GM19468 (cell line): ENCODE results near the gene RTN4RL1.

Source experiments
- ATAC-seq: cut with Tn5 transposase; IDR thresholded peaks from one replicate; pipeline ENCODE4 v1.9.1; 2021; ENCODE audit warnings: mild to moderate bottlenecking, moderate library complexity, moderate number of reproducible peaks; ENCODE audit not compliant: unreplicated experiment; ENCODE audit errors: extremely low read depth

RTN4RL1 gene

GRCh38 chr17:2048805-2049204 lies 23.7 kb upstream of the RTN4RL1 start:
- no peak for ATAC-seq

- ATAC-seq: no peak
Measured at GRCh38 chr17:2047590-2047989, 22.5 kb upstream of the RTN4RL1 start.

DNA sequence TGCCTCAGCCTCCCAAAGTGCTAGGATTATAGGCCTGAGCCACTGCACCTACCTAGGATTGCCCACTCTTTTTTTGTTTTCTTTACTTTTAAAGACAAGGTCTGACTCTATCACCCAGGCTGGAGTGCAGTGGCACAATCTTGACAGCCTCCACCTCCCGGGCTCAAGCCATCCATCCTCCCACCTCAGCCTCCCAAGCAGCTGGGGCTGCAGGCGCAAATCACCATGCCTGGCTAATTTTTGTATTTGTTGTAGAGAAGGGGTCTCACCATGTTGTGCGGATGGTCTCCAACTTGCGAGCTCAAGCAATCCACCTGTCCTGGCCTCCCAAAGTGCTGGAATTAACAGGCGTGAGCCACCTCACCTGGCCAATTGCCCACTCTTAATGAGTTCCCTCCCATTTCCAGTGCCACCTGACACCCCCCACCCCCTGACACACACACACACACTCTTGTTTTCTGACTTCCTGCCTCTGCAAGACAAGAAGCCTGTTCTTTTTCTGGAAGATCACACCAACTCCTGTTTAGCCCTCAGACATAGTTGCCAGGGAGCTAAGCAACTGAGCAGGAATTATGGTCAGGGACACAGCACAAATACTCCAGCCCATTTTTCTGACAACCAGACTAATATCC lies 19.2 kb upstream of the RTN4RL1 start:
- no peak for ATAC-seq

DNA sequence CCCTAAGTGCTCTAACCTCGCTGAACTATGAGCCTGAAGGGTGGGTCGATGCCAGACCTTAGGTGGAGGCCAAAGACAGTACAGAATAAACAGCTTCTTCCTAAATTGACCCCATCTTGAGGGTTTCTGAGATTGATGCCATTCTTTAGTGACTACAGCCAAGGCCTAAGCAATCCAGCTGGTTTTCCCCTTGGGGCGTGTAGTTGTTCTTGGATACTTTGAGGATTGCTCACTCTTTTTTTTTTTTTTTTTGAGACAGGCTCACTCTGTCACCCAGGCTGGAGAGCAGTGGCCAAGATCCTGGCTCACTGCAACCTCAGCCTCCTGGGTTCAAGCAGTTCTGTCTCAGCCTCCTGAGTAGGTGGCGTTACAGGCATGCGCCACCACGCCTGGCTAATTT lies 18.7 kb upstream of the RTN4RL1 start:
- no peak for ATAC-seq

DNA sequence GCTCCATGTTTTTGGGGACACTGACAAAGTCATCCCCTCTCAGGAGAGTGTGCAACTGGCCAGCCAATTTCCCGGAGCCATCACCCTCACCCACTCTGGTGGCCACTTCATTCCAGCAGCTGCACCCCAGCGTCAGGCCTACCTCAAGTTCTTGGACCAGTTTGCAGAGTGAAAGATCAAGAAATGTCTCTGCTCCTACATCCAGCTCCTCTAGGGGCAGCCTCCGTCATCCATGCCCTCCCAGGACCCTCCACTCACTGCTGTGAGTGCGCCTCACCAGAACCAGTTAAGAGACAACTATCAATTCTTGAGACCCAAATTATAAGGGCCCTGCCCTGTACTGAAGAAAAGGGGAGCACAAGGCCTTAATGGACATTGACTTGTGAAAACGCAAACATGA lies 17.8 kb upstream of the RTN4RL1 start:
- no peak for ATAC-seq

DNA sequence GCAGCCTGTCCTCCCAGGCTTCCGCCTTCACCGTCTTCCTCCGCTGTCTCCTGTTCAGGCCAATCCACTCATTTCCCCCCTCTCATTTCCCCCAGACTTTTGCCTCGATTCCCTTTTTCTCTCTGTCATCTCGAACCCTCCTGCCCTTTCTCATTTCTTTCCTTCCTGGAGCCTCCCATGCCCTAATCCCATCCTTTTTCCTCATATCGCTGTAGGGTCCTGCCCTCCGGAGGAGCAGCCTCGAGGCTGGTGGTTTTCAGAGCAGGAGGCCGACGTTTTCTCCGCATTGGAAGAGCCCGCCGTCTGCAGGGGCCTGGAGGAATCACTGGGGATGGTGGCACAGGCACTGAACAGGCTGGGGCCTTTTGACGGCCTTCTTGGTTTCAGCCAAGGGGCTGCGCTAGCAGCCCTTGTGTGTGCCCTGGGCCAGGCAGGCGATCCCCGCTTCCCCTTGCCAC lies 17.3 kb upstream of the RTN4RL1 start:
- no peak for ATAC-seq

DNA sequence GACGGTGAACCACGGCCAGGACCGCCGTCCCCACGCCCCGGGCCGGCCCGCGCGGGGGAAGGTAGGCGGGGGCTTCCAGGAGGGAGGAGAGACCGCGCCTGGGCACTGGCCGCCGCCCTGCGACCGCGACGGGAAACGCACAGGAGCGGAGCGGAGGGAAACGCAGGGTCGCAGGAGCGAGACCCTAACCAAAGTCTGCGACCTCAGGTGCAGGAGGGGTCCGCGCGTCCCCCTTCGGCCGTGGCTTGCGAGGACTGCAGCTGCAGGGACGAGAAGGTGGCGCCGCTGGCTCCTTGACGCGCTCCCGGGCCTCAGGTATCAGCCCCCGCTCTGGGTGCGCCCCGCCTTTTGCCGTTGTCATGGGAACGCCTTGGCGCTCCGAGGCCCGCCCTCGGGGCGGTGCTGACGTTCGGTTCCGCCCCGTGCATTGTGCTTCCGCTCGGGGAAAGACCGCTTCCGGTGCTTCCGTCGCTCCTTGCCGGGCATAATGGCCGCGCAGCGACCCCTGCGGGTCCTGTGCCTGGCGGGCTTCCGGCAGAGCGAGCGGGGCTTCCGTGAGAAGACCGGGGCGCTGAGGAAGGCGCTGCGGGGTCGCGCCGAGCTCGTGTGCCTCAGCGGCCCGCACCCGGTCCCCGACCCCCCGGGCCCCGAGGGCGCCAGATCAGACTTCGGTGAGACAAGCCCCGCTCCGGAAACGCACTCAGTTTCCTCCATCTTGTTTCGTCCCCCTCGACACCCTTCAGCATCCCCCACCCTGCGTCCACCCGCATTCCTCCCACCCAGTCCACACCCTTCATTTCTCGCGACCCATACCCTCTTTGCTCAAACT lies 16.6 kb upstream of the RTN4RL1 start, which contains the start of gene OVCA2:
TSS of gene OVCA2 (plus strand) at position 462 of the 829 bp plus-strand sequence. CDS start at position 488, 26 bp downstream.
- ATAC-seq: peak; percentile 80

- ATAC-seq: no peak
Measured at GRCh38 chr17:2040942-2041560, 15.9 kb upstream of the RTN4RL1 start.

DNA sequence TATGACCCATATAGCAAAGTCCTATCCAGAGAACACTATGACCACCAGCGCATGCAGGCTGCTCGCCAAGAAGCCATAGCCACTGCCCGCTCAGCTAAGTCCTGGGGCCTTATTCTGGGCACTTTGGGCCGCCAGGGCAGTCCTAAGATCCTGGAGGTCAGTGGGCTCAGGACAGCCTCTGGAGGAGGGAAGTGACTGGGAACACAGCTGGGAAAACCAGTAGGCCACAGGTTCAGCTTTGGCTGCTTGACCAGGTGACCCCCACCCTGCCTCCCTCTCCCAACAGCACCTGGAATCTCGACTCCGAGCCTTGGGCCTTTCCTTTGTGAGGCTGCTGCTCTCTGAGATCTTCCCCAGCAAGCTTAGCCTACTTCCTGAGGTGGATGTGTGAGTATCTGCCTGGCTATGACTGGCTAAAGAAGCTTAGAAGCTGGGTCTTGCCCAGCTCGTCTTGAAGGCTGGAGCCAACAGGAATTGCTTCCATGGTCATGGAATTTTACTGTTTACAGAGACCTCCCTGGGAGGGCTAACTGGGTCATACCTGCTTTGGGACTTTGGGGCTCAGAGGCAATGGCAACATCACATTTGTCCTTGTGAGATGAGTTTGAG lies 15.2 kb upstream of the RTN4RL1 start:
- no peak for ATAC-seq

DNA sequence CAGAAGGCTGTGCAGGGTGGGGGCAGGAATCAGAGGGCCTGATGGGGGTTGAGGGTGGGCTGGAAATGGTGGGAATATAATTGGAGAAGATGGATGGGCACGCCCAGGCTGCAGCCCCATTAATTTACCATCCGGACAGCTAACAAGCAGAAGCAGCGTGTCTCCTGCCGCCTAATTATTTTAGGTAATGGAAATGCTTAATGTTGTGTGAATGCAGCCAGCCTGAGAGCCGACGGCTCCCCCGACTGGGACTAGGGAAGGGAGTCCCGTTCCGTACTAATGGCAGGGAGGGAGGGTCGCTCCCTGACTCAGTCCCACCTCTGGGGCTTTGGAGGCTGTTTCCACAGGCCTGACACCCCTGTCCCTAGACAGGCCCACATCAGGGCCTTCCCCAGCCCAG lies 12.0 kb upstream of the RTN4RL1 start:
- ATAC-seq: no peak

GRCh38 chr17:2035541-2036488 lies 10.7 kb upstream of the RTN4RL1 start:
- no peak for ATAC-seq

- ATAC-seq: no peak
Measured at GRCh38 chr17:2034806-2035540, 9.8 kb upstream of the RTN4RL1 start.

DNA sequence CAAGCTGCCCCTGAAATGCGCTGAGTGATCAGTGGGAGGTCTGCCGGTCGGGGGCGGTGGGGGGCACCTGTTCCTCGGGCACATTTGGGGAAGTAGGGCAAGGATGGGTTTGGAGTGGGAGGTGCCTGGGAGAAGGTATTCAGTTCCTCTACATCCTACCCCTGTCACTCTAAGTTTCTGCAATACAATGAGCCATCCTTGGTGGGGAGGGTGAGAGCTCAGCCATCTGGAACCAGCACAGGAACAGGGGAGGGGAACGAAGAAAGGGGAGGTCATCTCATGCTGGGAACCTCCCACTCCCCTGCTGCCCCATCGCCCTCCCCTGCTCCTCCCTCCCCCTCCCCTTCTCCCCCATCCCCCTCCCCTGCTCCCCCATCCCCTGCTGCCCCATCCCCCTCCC lies 9.0 kb upstream of the RTN4RL1 start:
- no peak for ATAC-seq

DNA sequence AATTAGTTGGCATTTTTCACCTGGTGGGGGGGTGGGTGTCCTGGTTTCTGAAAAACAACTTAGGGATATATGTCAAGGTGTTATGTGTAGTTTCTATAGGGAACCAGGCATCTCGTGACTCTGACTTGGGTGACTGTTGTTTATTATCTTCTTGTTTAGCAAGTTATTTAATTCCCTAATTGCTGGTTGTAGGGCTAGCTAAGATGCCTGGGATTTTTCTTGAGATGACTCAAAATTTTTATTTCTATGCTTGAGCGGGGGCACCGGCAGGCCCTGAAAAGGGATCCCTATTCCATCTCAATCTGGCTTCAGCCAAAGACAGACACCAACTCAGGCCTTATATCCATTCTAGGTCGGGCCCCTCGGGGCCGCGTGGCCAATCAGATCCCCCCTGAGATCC lies 8.0 kb upstream of the RTN4RL1 start:
- ATAC-seq: no peak

- ATAC-seq: peak; percentile 57
Measured at GRCh38 chr17:2030779-2031163, 5.6 kb upstream of the RTN4RL1 start.

GRCh38 chr17:2029911-2030778 lies 5.0 kb upstream of the RTN4RL1 start, which contains the start of gene DPH1:
Gene DPH1, plus strand, starts transcription at chr17:2030153. Its CDS starts 17 bp downstream, at chr17:2030170.
- no peak for ATAC-seq

DNA sequence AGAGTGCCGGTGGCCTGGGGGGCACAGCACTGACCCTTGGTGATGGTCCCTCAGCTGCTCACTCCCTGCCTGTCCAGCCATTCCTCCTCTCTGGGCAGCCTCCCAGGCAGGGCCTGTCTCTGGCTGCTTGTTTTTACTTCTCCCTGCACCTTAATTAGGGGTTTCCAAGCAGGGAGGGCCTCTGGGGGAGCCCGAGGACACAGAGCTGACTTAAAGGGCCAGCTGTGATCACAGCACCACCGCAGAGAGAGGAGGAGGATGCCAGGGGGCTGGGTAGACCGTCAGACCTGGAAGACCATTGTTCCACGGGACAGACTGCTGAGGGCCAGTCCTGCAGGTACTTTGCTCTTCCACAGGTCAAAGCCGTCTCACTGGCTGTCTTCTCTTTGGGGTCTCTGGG lies 3.6 kb upstream of the RTN4RL1 start:
- no peak for ATAC-seq

- no peak for ATAC-seq
Measured at GRCh38 chr17:2028234-2028614, 3.1 kb upstream of the RTN4RL1 start.
